Femur (tissue), 1 donor: Measurements from ENCODE around the gene NUP98.

Experiments used
- DNase-seq: peaks from one replicate; pipeline ENCODE4 v3.0.0-alpha.2; 2017

The NUP98 gene

GRCh38 chr11:3723014-3723708, 74.2 kb downstream of the NUP98 start:
- no peak for DNase-seq

DNA sequence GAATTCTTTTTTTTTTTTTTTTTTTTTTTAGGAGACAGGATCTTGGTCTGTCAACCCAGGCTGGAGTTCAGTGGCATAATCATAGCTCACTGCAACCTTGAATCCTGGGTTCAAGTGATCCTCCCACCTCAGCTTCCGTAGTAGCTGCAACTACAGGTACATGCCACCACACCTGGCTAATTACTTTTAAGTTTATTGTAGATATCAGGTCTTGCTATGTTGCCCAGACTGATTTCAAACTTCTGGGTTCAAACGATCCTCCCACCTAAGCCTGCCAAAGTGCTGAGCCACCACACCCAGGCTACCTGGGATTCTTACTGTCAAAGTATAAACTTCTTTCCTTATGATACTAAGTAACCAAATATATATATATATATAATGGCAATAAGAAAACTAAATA, 75.3 kb downstream of the NUP98 start:
- DNase-seq = no peak

GRCh38 chr11:3720997-3721396, 76.4 kb downstream of the NUP98 start:
- DNase-seq = no peak

DNA sequence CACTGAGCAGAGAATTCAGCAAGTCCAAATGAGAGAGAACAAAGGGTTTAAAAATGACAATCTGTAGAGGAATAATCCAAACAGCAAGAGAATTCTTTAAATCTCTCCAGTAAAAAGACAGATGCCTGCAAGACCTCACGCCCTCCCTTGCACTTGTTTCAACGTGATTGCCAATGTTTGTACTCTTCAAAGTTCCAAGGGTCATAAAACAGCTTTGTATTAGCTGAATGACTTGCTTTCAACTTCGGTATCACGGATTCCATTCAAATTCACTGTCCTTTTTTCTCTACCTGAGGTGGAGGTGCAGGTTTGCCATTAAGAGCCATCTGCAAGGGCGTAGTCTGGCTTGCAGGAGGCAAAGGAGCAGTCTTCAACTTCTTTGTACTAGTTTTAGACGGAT, 85.1 kb downstream of the NUP98 start:
- no peak for DNase-seq

- DNase-seq = no peak
These were observed 86.7 kb downstream of the NUP98 start for GRCh38 chr11:3710485-3711259.

GRCh38 chr11:3709977-3710376, 87.4 kb downstream of the NUP98 start:
- DNase-seq = no peak

GRCh38 chr11:3707176-3707575, 90.2 kb downstream of the NUP98 start:
- DNase-seq = no peak

GRCh38 chr11:3703383-3703782, 94.0 kb downstream of the NUP98 start:
- DNase-seq = no peak

DNA sequence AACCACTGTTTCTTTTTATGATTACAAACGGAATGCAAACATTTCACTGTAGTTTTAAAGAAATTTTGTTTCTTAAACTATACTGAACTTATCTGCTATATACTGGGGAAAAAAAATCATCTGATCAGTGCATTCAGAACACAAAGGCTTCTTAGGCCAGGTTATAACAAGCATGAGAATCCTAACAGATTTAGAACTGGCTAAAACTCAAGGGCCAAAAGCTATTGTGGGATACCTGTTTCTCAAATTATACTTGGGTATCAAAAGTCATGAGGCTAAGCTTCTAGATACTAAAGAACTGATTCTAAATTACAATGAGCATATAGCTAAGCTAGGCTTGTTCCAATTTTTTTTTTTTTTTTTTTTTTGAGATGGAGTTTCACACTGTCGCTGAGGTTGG, 96.4 kb downstream of the NUP98 start:
- DNase-seq = no peak

DNA sequence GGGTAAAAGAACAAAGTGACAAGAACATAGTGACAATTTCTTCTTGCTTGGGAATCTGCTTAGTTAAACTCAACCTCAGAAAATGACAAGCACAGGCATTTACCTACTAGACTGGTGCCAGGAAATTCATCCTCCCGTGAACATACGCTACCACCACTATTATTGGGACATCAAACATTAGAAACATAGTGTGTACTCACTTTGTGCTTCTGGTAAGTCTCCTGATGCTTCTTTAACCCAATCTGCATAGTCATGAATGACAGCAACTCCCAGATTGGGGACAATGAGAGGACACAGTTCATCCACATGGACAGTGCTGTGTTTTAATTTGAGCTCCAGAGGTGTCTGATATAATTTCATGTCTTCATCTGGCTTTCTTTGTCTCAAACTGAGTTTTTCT, 96.9 kb downstream of the NUP98 start:
- no peak for DNase-seq

DNA sequence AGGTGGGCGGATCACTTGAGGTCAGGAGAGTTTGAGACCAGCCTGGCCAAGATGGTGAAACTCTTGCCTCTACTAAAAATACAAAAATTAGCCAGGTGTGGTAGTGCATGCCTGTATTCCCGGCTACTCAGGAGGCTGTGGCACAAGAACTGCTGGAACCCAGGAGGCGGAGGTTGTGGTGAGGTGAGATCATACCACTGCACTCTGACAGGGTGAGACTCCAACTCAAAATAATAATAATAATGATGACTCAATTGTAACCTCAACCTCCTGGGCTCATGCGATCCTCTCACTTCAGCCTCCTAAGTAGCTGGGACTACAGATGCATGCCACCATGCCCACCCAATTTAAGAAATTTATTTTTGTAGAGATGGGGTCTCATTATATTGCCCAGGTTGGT, 110.6 kb downstream of the NUP98 start:
- DNase-seq = no peak

GRCh38 chr11:3685923-3686322, 111.4 kb downstream of the NUP98 start:
- DNase-seq = no peak

DNA sequence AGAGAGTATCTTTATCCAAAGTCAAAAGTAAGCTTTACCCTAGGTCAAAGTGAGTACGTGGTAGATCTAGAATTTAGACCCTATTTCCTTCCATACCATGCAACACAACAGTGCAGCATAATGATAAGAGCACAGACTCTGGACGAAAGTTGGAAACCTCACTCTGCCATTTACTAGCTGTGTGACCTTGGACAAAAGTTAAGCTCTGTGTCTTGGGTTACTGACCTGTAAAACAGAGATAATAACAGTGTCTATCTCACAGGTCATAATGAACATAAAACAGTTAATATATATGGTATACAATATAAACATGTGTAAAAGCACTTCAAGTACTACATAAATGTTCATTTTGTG, 112.6 kb downstream of the NUP98 start:
- no peak for DNase-seq

- DNase-seq = no peak
These were observed 113.1 kb downstream of the NUP98 start for GRCh38 chr11:3684129-3684818.

- DNase-seq = no peak
These were observed 114.3 kb downstream of the NUP98 start for GRCh38 chr11:3683039-3683438.

DNA sequence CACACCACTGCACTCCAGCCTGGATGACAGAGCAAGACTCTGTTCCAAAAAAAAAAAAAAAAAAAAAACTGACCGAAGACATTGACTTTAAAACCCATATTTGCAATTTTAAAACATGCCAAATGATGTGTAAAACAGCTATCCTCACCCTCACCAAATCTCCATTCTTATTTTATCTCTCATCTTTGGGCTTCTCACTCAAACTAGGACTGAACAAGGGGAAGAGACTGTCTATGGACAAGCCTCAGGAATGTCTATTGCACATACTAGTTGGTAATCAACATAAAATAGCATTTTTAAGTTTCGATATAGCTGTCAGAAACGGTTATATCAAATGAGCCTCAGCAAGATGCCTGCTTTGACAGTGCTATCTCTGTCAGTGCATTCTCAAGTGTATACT, 118.3 kb downstream of the NUP98 start:
- no peak for DNase-seq

DNA sequence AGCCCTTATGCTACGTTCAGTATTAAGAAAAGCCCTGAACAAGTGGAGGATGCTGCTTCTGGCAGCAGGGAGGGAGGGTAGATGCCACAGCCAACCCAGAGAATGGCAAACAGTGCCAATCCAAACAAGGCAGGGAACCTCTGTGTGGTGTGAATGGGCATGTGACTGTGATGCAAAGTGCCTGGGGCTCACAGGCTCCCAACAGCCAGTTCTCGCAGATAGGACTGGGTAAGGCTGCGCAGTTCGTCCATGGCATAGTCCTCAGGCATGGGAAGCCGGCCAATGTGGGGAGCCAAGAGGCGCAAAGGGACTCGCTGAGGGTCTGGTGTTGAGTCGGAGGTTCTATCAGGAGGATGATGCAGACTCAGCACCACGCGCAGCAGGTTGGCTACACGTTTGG, 121.4 kb downstream of the NUP98 start:
- DNase-seq = no peak

- DNase-seq = no peak
These were observed 123.2 kb downstream of the NUP98 start for GRCh38 chr11:3674189-3674588.

- no peak for DNase-seq
These were observed 125.8 kb downstream of the NUP98 start, which contains the start of gene CHRNA10 for GRCh38 chr11:3671334-3672254. CHRNA10 (minus strand) TSS chr11:3671384; CDS start chr11:3671312, 72 bp downstream.

- DNase-seq = no peak
These were observed 127.6 kb downstream of the NUP98 start for GRCh38 chr11:3669742-3670183.

DNA sequence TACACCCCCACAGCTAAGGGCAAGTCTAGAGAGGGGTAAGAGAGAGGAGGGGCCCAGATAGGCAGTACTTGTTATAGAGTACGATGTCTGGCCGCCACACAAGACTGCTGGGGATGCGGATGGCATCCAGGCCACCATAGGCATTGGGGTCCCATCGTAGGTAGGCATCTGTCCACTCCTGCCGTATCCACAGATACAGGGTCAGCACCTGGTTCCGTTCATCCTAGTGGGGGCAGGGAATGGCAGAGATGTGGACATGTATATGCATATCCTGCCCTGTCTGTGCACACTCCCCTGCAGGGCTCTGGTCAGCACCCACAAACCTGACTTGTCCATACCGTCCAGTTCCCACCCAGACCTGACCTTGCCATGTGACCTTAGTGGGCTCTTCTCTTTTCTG, 128.2 kb downstream of the NUP98 start:
- no peak for DNase-seq

DNA sequence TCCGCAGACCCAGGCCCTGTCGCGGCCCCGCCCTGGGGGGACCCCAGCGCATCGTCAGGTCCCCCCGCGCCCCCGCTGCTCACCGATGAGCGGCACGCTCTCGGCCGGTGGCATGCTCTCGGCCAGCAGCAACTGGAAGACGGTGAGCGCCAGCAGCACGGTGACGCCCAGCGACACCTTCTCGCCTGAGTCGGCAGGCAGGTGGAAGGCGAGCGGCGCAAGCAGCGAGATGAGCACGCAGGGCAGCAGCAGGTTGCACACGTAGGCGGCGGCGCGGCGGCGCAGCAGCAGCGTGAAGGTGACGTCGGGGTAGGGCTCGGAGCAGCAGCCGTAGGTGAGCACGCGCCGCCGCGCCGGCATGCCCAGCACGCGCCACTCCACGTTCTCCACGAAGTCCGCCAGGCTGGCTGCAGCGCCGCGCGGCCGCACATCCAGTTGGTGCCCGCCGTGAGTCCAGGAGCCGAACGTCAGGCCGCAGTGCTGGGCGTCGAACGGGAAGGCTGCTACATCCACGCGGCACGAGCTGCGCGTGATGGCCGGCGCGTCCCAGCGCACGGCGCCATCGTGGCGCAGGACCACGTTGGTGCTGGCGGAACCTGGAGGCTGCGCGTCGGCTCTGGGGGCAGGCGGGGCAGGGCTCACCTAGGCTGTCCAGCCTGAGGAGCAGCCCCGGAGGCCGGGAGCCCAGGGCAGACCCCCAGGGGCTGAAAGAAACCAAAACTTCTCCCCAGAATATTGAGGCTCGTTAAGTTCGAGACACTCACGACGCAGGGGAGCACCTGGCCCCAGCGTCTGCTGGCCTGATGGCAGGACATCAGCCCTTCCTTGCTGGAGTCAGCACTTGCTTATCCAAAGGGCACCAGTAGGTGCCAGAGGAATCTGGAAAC, 130.0 kb downstream of the NUP98 start:
- no peak for DNase-seq
